Stimulated activated CD8-positive, alpha-beta memory T cell treated with anti-CD3 and anti-CD28 coated beads, Interleukin-2, amount 100 ng/mL, for 48 hours (primary cell): ENCODE measurements around the gene UBE2E3.
"Not testable (repeated sequence)": the region's sequence is repeated elsewhere in the genome, so short reads cannot be mapped to it uniquely, and the experiment has no call there.

ENCODE experiments used
- DNase-seq, 2 donors: peaks; one replicate each; pipeline ENCODE4 v3.0.0-alpha.2; 2020; ENCODE audit warnings: low read depth in 2 of 2

Gene UBE2E3

DNA sequence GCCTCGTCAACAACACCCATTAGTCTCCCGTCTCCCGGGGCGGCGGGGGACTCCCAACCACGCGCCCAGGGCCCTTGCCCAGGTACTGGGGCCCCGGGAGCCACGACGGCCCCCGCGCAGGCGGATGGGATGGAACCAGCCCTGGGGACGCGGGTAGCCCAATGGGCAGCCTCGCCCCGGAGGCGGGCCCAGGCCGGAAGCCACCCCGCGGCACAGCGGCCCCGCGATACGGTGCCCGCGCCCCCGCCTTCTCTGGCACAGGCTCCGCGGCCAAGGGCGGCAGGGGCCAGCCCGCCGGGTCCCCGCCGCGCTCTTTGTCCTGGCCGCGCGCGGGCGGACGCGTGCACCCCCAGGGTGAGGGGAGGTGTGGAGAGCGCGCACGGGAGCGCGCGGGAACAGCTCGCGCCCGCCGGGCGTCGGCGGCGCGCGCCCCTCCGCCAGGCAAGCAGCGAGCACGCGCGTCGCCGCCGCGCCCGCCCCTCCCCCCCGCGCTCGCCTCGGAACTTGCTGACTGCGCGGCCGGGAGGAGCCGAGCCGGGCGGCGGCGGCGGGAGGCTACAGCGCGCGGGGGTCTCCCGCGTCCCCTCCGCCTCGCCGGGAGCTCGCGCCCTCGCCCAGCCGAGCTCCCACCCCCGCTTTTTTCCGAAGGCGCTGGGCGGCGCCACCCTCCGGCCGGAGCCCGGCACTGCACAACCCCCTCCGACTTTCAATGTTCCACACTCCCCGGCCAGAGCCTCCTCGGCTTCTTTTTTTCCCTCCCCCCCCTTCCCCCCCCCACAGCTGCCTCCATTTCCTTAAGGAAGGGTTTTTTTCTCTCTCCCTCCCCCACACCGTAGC lies at the start of gene UBE2E3:
Gene UBE2E3, plus strand, starts transcription at position 500 of the 837 bp plus-strand sequence. CDS start 1,438 bp downstream, outside the sequence.
- DNase-seq, result peak; percentile 55 to 61

DNA sequence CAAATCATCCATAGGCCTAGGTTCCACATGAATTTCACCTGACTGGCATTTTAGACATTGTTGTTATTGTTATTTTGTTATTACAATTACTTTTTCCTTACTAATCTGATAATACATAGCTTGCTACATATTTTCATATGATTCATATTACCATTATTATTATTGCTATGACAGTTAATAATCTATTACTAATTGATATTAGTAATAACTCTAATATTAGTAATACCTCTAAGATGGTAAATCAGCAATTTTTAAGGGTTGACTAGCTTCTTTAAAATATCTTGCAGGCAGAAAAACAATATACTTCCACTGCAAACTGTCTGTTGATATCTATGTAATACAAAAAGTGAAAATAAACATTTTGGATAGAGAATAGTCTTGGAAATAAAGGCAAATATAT lies 48.6 kb upstream of the UBE2E3 start:
- DNase-seq, result no peak

DNA sequence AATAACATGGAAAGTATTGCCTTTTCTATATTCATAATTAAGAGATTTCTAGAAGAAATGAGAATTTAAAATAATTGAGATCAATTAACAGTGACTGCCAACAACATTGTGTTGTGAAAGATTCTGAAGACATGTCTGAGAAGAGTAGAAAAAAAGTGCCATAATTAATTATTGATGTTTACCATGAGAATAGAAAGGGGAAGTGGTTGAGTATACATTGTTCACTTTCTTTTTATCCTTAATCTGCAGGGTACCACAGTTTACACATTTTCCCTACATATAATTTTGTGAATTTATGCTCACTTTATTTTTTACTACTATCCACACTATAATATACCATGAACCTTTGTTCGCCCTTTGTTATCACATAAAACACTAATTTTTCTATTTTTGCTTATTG lies 47.1 kb upstream of the UBE2E3 start:
- no peak for DNase-seq

DNA sequence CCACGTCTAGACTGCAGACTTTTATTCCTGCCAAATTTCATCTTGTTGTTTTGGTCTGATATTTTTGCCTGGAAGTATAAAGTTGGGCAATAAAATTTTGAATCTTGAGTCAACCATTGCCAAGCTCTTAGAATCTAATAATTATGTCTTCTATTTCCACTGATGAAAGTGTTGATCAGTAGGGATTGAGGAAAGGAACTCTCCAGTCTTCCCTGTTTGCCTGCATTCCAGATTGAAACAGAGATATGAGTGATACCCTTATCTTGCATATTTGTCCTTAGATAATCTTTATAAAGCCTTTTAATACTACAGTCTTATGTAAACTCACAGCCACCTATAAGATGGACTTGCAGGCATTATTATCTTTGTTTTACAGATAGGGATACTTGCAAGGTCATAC lies 45.5 kb upstream of the UBE2E3 start:
- DNase-seq, result no peak

DNA sequence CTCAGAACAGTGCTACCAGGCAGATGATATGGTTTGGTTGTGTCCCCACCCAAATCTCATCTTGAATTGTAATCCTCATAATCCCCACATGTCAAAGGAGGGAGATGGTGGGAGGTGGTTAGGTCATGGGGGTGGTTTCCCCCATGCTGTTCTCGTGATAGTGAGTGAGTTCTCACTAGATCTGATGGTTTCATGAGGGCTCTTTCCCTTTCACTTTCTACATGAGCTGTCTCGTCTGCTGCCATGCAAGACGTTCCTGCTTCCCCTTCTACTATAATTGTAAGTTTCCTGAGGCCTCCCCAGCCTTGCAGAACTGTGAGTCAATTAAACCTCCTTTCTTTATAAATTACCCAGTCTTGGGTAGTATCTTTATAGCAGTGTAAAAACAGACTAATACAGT lies 42.9 kb upstream of the UBE2E3 start:
- not testable (repeated sequence) for DNase-seq

DNA sequence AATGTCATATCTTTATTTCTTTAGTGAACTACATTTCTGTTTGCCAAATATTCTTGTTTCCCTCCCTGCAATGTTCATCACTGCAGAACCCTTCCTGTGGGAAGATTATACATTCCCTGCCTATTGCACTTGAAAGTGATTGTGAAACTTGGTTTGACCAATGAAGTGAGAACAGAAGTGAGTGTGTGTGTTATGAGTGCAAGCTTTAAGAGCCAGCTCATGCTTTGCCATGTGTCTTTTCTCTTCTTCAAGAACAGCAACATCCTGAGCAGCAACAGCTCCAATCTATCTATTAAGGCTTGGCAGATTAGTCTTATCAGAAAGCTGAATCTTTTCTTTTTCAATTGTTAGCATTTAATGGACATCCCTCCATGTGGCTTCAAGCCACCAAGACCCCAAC lies 42.0 kb upstream of the UBE2E3 start:
- DNase-seq, result no peak

DNA sequence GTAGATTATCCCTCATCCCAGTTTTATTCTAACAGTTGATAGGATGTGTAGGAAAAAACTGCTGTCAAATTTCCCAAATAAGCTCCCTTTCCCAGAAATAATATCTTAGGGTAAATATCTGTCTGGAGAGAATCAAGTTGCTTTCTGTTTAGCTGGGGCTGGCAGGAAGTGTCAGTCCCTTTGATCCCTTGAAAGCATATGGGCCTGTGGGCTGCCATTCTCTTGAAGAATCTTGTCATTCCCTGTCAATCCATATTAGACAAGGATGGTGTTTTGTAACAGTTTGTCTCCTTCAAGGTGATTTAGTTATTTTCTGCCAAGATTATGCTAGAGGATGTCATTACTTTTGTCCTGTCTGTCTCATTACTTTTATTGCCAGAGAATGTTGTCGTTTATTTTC lies 37.1 kb upstream of the UBE2E3 start:
- no peak for DNase-seq

DNA sequence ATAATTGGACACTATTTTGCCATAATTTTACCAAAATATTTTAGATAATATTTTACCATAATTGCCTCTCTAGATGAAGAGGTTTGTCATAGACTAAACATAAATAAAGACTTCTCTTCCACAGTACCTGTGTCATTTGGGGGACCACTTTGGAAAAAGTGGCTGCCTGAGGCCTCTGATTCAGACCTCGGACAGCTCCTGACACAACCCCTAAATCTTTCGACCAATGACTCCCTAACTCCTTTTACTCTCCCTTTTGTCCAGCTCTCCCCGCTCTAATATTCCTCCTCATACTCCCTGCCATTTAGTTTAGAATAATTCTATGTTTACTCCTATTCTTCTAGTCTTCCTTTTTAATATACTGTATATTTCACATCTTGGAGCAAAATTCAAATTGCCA lies 36.0 kb upstream of the UBE2E3 start:
- DNase-seq, result no peak

DNA sequence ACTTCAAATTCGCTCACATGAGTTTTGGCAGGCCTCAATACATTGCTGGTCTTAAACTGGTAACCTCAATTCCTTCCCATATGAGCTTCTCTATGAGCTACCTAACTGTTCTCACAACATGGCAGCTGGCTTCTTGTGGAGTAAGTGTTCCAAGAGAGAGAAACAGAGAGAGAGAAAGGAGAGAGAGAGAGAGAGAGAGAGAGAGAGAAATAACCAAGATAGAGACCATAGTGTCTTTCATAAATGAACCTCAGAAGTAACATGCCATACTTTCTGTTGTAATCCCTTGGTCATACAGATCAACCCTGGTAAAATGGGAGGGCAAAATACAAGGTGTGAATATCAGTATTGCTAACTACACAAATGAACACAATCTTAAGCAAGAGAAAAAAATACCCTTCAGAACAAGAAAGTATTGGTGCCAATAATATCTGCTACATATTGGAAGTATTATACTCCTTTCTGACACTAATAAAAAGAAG lies 33.2 kb upstream of the UBE2E3 start:
- DNase-seq, result no peak

DNA sequence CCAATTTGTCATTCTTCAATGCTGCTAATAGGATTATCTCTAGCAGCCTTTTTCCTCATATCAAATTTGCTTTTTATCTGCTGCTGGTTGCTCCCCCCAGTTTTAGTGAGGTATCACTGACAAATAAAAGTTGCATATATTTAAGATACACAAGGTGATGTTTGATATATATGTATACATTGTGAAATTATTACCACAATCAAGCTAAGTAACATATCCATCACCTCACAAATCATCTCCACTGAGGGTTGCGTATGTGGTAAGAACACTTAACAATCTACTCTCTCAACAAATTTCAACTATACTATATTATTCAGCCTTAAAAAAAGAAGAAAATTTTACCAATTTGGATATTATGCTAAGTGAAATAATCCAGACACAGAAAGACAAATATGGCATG lies 30.5 kb upstream of the UBE2E3 start:
- DNase-seq, result no peak

DNA sequence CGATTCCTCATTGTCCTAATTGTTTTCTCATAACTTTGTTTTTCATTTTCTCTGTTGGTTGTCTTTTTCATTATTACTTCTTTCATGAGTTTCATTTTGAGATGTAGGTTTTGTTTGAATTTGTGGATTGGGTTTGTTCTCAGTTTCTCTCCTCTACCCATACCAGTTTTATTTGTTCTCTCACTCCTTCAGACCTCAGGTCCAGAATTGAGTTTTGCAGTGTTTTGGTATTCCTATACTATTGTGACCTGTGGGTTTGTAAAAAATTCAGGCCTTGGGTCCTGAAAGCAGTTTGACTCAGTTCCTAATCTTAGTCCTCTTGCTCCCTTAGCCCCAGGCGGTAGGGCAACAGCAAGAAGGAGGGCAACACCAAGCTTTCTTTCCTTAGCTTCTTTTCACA lies 28.3 kb upstream of the UBE2E3 start:
- no peak for DNase-seq

DNA sequence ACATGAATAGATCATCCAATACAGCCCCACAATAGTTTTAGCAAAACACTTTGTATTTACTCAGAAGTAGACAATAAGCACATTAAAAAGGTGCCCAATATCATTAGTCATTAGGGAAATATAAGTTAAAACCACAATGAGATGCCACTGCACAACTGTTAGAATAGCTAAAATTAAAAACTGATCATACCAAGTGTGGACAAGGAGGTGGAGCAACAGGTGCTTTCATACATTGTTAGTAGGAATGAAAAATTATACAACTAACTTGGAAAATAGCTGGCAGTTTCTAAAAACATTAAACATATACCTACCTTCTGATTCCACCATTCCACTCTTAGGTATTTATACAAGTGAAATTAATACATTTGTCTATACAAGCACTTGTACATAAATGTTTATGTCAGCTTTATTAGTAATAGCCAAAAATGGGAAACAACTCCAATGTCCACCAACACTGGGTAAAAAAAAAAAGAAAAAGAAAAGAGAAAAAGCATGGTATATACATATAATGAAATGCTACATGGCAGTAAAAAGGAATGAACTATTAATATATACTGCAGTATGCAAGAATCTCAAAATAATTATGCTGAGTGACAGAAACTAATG lies 27.6 kb upstream of the UBE2E3 start:
- DNase-seq, result no peak

DNA sequence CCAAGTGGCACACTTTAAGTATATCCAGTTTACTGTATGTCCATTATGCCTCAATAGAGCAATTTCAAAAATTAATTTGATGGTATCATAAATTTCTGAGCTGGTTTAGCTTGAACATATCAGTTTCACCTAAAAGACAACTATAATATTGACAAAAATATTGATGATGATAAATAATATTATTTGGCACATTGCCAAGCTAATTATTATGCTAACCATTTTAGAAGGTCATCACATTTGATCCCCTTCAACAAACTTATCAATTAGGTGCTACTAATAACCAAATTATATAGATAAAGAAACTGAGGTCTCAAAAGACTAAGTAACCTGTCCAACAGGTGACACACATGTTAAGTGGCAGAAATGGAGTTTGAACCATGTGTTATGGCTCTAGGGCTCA lies 26.9 kb upstream of the UBE2E3 start:
- DNase-seq, result no peak

DNA sequence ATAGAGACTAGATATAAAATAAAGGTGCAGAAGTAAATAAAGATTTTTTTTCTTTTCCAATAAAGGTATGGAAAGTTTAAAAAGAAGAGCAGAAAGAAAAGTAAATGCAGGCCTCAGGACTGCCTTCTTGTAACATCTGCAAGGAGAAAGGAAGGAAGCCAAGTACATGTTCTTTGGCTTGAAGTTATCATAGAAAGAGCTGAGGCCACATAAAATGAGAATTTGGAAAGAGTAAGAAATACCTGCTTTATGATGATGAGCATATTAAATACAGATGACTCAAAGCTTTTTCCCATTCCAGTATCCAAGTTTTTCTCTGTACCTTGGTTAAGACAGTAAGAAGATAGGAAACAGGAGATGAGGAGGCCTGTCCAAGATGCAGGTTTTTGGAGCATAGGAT lies 25.3 kb upstream of the UBE2E3 start:
- no peak for DNase-seq

DNA sequence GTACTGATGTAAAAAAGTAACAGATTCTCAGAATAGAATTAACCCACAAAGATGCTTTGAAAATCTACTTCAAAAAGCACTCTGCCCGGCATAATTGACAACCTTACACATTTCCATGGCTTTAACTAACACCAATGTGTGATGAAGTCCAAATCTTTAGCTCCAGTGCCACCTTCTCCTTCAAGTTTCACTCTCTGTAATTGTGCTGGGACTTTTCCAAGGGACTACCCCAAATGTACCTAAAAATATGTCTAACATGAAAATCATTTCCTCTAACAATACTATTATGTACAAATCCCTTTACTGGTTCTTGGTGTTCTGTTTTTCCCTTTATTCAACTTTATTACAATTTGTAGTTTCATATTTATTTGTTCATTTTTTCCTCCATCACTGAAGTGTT lies 20.6 kb upstream of the UBE2E3 start:
- DNase-seq, result no peak

DNA sequence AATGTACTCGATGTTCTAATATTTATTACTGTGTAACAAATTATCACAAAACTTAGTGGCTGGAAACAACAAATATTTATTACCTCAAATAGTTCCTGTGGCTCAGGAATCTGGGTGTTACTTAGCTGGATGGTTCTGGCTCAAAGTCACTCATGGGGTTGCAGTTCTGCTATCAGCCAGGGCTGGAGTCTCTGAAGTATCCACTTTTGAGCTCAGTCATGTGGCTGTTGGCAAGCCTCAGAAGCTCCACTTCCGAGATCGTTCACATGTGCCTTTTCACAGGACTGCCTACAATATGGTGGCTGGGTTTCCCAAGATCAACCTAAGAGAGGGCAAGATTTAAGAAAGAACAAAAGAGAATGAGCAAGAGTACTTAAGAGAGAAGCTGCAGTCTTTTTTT lies 19.4 kb upstream of the UBE2E3 start:
- DNase-seq, result no peak

DNA sequence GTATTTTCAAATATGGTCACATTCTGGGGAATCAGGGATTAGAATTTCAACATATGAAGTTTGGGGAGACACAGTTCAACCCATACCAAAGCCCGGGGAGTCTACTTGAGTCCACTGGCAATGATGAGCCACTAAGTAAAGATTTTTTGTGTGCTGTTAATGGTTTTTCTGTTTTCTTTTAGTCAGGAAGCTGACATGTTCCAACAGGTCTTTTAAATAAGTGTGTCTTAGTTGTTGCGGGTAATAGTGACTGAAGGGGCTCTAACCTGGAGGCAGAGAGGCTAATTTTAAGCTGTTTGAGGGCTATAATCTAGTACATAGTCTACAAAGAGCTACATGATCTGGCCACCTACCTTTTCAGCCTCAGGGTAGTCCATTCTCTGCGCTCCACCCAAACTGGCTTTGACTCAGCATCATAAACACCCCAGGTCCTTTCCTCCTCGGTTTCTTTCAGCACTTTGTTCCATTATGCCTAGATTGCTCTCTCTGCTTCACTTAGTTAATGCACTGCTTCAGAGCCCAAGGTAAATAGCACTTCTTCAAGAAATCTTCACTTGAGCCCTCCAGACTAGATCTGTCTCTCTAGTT lies 17.6 kb upstream of the UBE2E3 start:
- DNase-seq, result no peak

DNA sequence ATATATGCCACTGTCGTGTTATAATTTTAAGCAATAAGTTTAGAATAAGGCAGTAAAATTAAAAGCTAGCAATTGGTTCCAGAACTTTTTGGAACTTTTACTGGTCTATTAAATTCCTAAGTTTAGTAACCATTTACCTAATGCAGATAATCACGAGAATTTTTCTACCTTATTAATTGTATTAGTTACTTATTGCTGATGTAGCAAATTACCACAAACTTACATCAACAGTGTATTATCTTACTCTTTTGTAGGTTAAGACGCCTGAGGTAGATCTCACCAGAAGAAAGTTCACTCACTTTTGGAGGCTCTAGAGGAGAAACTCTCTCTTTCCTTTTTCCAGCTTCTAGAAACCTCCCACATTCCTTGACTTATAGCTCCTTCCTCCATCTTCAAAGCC lies 14.0 kb upstream of the UBE2E3 start:
- DNase-seq, result no peak

DNA sequence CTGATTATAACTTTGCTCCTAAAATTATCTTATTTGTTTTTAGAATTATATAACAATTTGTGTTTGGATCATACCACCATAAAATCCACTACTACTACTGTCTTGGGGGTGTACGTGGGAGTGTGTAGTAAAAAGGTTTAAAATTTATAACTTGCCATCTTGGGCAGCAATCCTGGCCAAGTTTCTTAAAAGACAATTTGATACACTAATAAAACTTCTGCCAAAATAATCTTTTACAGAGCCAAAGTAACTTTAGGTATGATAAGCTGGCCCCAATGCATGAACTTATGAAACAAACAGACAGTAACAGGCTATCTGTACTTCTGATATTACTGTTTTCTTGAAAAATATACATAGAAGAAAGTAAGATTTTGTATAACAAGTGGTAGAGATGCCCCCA lies 11.3 kb upstream of the UBE2E3 start:
- DNase-seq, result no peak

DNA sequence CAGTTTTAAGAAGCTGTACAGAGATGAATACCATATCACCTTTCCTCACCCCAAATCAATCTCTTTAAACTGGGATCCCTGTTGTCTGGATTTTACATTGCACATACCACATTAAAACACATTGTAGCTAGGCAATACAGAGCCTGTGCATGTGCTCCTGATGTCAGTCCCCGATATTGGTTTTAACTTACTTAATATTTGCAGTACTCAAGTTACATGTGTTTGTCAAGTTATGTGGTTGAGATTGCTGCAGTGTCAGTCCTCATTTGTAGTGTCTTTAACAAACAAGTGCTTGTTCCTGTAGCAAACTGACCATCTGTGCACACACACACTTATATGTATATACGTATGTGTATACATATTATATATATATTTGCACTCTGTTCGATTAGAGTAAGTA lies 10.4 kb upstream of the UBE2E3 start:
- no peak for DNase-seq

DNA sequence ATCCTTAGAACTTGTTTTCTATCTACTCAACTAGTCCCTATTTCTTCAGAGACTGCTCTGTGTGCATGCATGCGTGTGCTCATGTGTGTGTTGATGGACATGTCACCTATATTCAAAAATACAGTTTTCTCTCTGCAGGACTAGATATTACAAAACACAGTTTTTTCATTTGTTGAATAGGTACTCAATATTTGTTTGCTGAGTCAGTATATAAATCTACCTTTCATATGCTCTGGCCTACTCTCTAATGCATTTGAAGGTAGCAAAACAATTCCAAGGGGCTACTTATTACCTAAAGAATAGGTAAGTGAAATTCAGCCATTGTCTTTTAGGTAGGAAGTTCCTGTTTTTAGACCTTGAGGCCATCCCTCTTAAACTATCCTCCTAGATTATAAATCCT lies 8.6 kb upstream of the UBE2E3 start:
- DNase-seq, result no peak

DNA sequence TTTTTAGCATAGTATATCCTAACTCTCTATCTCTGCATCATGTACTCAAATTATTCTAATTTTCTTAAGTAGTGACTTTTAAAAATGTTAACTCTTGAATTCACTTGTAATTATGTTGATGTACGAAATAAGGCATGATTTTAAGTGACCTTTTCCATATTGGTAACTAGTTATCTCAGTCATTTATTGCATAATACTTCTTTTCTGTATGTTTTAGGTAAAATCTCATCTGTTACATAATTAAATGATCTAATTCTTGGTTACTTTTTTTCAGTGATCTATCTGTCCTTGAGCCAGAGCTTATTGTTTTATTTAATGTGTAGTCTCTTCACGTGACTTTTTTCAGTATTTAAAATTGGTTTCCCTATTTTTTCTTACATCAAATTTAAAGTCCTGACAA lies 4.8 kb upstream of the UBE2E3 start:
- no peak for DNase-seq
